CD4-positive, alpha-beta T cell treated with Interleukin-17A for 1 hour (primary cell): ENCODE measurements around the gene DHRS4.

Experiments used
- DNase-seq: peaks from one replicate; pipeline ENCODE4 v3.0.0-alpha.2; 2020

Gene DHRS4

DNA sequence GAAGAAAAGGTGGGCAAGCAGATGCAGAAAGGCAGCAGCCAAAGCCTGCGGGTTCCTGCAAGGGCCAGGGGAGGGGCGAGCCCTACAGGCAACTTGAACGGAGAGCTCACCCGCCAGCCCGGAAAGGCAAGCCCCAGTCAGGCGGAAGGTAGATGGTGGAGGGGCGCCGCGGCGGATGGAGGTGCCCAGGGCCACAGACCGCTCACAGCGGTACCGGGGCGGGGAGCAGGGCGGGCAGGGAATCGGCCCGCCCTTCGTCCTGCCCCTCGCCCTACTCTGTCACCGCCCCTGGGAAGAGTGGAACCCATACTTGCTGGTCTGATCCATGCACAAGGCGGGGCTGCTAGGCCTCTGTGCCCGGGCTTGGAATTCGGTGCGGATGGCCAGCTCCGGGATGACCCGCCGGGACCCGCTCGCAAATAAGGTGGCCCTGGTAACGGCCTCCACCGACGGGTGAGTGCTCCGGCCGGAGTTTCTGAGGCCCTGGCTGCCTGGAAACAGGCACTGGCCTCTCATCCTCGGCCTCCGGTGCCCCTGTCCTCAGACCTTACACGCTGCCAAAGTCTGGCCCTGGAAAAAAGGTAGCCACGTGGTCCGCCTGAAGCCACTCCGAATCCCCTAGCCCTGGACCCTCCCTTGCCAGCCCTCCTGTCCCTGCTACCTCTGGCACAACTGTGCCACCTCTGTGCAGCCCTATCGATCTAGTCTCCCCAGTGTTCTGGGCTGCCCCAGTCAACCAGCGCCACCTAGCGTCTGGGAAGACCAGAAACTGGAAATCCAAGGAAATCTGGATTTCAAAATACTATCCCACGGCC lies at the start of gene DHRS4:
Gene DHRS4, plus strand, starts transcription at position 307 of the 815 bp plus-strand sequence. Its CDS starts 19 bp downstream, at position 326.
- peak; percentile 86 for DNase-seq

DNA sequence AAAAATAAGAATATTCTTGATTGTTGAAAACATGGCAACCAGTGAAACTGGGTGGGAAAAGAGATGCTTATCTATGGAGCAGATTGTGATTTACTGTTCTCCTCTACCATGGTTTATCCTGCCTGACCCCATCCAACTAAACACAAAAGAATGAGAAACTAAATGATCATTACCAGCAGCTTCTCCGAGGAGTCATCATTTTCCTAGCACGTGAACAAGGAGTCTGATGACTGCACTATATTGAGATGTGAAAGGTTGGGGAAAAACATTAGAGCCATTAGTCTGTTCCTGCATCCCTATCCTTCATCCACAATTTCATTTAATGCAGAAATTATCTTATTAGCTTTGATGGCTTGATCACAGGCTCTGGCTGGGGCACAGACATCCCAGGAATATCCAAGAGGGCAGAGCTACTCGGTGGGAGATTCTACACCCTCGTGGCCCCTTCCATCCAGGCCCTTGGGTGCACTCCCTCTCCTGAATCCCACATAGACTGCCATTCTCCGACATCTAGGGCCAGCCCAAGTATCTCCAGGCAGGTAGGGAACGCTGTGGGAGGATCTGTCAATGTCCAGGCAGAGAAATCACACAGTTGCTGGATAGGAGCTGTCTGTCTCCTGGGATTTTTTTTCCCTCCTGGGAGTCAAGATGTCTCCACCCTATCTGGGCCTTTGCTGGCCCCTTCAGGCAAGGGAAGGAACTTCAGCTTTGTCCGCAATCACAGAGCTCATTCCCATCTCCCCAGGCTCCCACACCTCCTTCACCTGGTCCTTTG lies 43.3 kb upstream of the DHRS4 start:
- peak; percentile 16 for DNase-seq

DNA sequence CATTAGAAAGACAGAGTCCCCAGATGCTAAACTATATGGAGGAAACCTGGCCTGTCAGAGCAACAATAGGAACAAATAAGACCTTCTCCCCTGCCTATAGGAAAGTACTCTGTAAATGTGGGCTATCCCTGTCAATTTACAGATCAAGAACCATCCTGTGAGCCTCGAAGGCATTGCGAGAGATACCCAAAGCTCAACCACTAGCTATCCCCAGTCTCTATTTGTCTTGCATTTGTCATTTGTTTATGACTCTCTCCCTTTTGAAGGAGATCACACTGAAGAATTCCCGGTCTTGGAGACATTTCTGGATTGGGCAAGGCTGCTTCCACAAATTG lies 42.7 kb upstream of the DHRS4 start:
- no peak for DNase-seq

DNA sequence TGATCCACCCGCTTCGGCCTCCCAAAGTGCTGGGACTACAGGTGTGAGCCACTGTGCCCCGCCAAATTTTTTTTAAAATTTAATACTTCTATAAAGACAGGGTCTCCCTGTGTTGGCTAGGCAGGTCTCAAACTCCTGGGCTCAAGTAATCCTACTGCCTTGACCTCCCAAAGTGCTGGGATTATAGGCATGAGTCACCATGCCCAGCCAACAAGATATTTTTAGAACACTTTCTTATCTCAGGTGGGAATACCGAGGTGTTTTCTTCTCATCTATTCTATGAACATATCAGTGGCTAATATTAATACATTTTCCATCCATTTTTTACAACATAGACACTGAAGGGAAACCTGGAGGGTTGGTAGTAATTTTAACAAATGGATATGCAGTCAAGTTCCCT lies 38.0 kb upstream of the DHRS4 start:
- no peak for DNase-seq

DNA sequence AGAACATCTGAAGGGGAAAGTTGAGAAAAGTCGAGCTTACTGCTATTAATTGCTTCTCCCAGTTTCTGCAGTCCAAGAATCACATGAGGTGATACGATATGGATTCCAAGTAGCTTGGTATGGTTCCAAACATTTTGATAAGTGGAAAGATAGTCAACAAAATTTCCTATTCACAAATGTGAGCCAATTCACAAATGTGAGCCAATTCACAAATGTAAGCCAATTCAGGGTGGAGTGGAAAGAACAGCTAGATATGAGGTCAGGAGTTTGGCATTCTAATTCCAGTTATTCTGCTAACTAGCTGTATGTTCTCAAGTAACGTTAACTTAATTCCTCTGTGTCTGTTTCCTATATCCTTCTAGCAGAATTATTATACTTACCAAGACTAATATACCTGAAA lies 37.6 kb upstream of the DHRS4 start:
- no peak for DNase-seq

DNA sequence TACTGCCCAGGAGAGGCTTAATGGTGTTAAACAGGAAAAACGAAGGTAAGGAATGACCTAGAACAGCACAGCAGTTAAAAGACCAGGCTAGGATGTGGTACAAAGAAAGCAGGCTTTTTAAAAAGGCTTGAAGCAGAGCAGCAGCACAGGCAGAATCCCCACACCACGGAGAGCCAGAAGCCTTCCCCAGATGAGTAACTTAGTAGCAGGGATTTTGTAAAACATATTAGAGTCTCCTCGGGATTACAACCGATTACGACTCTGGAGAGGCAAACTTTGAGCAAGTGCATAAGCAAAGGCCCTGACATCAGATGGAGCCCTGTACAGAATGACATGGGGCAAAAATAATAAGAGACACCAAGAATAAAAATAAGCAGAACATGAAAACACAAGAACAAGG lies 37.1 kb upstream of the DHRS4 start:
- no peak for DNase-seq

DNA sequence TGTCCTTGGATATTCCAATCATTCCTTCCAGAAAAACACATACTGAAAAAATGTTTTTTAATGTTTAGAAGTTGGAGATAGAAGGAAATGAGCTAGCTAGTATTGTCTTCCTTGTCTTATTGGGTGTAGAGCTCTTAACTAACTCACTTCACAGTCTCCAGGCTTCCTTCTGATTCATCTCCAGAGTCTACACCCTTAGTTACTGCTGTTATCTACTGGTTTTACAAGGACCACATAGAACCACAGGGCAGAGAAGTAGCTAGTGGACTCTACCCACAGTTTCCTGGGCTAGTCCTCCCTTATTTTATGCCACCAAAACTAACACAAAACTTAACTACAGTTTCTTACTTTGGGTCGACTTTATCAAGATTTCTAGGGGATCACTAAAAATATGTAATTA lies 31.0 kb upstream of the DHRS4 start:
- DNase-seq = no peak

DNA sequence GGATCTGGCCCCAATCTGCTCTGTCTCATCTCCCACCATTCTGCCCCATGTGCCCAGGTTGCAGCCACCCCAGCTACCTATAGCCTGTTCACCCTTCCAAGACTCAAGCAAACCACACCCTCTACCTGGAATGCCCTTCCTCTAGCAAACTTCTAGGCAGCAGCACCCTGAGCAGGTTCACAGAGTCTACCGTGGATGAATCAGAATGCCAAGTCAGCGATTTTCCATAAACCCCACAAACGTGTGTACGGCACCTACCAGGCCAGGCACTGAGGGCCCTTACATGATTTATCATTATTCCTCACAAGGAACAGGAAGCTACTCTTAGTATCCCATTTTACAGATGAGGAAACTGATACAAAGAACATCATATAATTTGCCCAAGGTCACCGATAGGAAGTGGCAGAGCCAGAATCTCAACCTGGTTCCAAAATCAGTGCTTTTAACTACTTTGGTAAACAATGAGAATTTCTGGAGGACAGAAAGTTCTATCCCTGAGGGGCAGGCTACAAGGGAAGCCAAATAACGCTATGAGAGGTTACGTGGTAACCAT lies 28.0 kb upstream of the DHRS4 start:
- no peak for DNase-seq

DNA sequence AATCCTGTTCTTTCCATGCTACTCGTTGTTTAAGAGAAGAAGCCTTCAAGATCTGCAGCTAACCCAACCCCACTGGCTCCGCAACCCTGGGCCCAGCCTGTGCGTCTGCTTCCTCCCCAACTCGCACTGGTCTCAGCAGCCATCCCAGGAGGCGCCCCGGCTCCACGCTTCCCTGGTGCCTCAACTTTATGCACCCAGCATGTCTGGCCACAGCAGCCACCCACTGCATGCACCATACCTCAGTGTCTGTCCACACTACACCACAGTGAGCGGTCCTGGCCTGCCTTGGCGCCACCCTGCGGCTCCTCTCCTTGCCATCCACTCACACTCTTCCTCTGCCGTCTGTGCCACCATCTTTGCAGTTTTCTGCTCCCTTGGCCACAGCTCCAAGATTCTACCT lies 27.0 kb upstream of the DHRS4 start:
- DNase-seq = no peak

DNA sequence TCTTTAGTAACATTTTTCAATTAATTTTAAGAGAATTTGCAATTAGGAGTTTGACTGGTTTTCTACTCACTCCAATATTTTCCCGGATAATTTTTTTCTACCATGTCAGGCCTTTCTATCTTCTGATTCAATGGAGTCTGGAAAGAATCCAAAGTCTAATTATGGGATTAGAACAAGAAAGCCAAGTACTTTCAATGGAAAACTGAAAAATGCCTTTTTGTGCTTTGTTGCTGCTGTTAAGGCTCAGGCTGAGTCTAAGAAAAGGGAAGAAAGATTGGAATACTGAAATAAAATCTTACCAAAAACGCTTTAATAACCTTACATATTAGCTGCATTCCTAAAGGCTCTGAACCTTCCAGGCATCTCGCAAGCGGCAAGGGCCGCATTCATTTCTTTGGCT lies 24.4 kb upstream of the DHRS4 start:
- no peak for DNase-seq

DNA sequence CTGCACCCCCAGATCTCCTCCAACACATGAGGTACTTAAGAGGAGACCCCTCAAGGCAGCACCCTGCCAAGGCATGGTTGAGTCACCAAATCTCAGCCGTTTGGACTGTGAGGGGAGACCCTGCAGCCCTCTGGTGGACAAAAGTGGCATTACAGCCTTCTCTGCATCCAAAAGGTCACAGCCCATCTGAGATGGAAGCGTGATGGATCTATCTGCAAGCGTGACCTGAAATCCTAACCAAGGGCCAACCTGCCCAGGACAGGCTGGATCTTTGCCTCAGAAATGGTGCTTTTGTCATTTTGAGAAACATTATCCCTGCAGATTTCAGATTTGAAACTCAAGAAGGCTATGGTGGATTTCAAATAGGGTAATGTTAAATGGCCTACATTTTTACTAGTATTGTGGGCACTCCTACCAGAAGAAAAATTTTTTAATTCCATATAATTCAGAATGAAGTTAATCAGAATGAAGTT lies 23.7 kb upstream of the DHRS4 start:
- DNase-seq = peak; percentile 83

DNA sequence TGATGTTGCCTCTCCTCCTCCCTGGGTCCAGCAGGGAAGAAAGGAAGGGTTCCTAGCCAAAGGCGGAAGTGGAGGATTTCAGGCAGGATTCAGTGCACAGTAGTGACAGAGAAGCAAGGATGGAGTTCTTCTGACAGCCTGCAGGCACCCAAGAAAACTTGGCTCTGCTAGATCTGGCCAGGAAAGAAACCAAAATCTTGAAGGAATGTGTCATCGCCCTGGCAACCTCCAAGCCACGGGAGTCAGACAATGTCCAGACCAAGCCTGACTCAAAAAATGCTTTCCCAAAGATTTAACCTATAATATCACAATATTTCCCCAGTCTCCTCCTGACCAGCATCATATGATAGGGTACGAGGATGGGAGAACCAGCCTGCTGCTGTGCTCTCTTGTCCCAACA lies 22.8 kb upstream of the DHRS4 start:
- DNase-seq = no peak

DNA sequence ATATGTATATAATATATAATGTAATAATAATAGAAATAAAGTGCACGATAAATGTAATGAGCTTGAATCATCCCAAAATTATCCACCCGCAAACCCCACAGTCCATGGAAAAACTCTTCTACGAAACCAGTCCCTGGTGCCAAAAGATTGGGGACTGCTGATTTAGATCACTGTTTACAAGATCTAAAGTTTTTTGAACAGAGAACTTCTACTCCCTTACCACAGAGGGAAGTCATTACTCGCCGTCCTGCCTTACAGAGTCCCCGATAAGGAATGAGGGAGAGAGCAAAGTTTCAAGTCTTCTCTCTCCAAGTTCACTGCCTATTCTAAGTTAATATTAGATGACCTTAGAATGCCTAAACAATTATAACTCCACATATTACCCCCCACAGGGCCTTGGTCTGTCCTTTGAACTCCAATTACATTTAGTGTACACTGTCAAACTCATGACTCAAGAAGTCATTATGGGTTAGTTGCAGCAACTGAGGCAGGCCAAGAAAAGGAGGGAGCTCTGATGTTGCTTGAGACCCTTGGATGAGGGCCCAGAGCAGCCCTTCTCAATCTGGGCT lies 21.8 kb upstream of the DHRS4 start:
- no peak for DNase-seq

DNA sequence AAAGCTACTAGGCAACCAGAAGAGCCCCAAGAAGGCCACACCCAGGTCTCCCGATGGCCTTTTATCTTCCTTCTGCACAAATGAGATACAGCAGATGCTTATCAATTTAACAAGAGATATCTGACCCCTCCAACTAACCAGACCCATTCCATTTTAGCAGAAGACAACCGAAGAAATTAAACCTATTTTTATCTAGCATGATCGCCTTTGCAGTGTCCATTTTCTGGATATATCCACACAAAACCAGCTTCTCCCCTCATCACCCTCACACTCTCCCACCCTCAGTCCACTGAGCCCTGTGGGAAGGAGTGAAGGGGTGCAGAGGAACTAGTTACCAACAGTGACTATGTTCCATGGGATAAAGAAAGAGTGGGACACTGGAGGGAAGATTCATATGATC lies 20.9 kb upstream of the DHRS4 start:
- DNase-seq = no peak

DNA sequence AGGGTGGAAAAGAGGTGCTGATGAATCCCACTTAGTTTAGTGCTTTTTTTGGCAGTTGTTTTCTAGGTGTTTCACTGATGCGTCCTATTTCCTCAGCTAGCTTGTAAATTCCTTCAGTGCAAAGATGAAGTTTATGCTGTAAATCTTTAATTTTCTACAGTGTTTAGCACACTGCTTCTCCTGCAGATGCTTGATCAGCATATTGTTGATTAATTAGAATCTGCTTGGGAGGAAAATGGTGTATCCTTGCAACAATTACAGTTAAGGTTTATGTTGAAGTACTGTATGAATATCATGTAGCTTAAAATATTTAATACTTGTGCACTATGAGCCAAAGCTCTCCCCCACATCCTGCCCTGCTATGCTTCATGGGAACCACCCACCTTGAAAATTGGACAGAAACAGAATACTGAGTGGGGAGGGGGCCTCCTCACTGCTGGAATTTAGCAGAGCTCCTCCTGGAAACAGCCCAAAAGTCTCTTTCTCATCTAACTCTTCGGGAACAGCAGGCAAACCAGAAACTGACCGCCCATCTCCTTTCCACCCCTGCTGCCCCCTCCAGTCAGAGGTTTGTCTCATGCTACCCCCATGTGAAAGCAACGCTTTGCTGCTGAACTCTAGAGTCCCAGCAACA lies 20.3 kb upstream of the DHRS4 start:
- no peak for DNase-seq

DNA sequence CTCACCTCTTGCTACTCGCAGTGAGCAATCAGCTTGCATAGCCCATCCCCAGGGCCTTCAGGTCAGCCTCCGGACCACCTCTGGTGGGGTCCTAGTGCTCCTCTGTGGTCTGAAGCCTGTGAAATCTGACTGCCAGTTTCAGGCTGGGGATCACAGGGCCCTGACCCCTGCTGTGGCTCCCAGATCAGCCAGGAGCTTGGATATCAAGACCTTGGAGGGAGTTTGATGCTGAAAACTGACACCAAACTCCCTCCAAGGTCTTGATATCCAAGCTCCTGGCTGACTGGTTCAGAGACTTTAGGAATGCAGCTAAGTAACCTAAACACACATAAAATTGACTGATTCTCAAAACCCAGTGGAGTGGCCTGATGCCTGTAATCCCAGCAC lies 19.8 kb upstream of the DHRS4 start:
- no peak for DNase-seq

DNA sequence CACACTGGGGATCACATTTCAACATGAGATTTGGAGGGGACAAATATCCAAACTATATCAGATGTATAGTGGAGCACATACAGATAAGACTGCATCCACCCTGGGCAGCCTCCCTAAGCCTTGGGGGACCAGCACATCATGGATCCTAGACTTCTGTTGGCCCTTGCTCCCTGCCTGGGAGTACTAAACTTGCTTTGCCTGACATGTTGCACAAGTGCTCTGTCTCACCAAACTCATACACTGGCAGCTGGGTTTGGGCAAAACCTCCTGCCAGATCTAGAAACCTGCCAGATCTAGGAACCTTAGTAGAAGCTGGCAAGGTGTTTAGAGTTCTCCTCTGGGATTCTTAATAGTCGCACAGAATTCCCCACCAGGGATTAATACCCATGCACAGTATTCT lies 18.4 kb upstream of the DHRS4 start:
- no peak for DNase-seq

DNA sequence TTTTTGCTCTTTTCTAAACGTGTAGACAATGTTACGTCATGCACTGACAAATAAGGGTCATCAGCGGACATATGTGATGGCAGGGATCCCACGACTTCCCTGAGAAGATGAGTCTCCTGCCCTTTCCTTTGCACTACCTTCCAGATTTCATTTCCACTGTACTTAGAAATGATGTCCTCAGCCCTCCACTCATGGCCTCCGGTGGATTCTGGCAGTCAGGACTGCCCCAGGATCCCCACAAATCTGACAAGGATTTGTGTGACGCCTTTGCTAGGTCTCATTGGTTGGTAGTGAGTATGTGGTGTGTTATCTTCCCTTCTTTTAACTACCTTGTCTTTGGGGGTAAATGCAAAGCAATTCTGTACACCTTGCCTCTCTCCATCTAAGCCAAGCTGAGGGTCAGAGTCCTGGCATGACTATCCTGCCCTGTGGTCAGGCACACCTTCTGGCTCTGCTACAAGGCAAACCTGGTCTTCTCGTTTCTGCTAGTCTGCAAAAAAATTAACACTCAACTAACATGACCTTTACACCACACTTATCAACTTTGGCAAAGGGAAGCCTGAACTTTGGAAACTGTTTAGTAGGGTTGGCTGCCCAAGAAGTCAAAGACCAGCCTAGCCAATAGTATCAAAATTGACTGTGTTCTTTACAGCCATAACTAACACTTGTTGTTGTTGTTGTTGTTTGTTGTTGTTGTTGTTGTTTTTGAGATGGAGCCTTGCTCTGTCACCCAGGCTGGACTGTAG lies 17.3 kb upstream of the DHRS4 start:
- DNase-seq = no peak

DNA sequence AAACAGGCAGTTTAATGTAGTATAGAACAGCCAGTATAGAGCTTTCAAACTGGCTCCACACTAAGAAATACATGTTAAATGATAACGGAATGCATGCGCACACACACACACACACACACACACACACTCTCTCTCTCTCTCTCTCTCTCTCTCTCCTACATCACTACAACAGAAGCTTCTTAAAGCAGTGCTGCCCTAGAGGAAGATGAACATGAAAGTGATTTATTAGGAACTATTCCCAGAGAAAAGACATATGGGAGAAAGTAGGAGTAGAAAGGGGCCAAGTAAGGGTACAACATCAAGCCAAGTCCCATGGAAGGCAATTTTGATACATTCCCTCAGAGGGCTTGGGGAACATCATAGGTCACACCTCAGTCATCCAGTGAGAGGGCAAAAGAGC lies 16.4 kb upstream of the DHRS4 start:
- DNase-seq = no peak

DNA sequence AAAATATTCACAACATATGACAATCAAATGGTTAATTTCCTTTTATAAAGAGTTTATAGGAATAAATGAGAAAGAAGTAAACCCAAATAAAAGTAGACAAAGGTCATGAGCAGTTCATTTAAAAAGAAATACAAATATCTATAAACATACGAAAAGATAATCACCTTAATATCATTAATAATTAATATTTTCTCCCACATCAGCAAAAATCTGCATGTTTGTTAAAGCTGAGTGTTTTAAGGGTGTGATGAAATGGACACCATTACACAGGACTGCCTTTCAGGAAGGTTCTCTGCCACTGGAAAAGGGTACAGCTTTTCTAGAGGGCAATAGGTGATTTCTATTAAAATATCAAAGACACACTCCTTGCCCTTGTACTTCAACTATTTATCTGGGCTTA lies 14.7 kb upstream of the DHRS4 start:
- no peak for DNase-seq

DNA sequence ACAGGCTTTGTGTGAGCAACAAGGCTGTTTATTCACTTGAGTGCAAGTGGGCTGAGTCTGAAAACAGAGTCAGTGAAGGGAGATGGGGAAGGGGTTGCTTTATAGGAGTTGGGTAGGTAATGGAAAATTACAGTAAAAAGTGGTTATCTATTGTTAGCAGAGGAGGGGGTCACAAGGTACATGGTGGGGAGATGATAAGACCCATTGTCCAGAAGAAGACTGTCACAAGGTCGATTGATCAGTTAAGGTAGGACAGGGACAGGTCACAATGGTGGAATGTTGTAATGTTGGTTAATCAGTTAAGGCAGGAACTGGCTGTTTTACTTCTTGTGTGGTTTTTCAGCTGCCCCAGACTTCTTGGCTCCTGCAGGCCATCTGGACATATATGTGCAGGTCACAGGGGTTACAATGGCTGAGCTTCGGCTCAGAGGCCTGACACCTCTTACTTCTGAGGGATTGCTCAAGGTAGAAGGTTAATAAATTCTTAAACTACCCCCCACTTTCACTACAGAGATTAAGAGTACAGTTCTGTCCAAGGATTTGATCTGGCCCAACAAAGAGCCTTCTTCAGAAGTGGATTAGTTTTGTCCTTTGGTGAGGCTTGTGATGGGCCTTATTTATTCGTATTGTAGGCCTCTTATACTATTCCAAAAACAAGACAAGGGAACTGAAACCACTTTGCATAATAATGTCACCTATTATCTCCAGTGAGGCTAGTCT lies 13.8 kb upstream of the DHRS4 start:
- DNase-seq = no peak

DNA sequence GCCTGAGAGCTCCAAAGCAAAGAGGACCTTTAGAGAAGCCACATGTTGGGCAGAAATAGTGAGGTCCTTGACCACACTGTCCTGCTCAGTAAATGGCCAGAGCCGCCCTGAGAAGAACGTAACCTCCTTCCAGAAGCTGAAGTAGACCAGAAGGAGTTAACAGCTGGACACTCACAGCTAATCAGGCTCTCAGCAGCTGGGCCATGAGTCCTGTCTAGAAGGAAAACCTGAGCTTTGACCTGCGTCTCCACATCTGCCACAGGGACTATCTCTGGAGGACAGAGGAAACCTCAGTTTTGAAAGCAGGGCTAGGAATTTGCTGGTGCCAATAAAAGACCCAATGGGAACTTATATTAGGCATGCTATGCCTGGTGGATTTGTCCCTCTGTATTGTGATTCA lies 12.3 kb upstream of the DHRS4 start:
- DNase-seq = no peak
